ENCODE measurements around the gene TMEM255B. TPM values are rescaled to one million over a fixed set of nuclear protein-coding genes. Genes with fewer than 3 reads are reported as not detected.

The TMEM255B gene
- total RNA-seq, 1 donor, result 0.43 TPM

DNA sequence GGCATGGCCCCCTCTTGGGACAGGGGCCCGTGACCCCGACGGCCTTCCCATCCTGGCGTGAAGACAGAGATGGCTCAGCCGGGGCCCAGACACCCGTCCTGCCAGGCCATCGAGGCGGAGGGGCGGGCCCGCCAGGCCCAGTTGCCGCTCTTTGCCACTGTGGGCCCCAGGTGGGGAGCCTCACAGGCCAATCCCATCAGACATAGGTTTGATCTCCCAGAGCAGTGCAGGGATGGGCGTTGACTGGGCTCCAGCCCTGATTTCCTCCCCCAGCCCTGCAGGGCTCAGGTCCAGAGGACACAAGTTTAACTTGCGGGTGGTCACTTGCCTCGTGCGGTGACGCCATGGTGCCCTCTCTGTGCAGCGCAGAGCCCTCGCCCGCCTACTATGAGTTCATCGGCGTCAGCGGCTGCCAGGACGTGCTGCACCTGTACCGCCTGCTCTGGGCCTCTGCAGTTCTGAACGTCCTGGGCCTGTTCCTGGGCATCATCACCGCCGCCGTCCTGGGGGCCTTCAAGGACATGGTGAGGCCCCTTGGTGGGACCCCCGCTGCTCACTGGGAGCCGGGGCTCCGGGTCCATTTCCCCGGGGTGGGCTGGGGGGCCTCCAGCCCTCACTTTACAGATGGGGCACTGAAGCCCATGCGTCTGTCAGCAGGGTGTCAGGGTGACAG lies 42.4 kb downstream of the TMEM255B start:
- DNase-seq (ENCODE audit: low read depth), result no peak
- no peak for TF ChIP-seq CTCF (IDR thresholded peaks at IDR 0.05; ENCODE audit: insufficient read depth, low read depth, low read length)
- no peak overlapping the region for H3K4me3 ChIP-seq (ENCODE audit: low read depth, low read length)

DNA sequence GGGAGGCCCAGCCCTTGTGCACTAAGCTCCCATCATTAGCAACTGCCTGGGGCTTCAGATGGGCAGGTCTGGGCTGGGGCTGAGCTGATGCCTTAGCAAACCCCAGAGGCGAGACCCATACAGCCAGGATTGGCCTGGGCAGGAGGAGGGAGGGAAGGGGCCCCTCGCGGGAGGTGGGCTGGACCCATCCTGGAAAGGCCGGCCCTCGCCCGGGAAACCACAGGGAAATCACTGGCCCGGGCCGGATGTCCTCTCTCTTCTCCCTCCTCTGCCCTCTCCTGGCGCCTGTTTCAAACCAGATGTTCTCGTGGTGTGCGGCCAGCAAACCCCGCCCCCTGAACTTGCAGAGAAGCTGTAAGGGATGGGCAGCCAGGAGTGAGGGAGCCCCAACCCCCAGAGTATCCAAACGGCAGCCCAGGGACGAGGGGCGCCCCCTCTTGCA lies 43.1 kb downstream of the TMEM255B start:
- no peak overlapping the region for H3K4me3 ChIP-seq (ENCODE audit: low read depth, low read length)
- peak; percentile 74 for DNase-seq (ENCODE audit: low read depth)
- peak; percentile 15 for TF ChIP-seq CTCF (IDR thresholded peaks at IDR 0.05; ENCODE audit: insufficient read depth, low read depth, low read length)

GRCh38 chr13:113802761-113803160 lies 43.7 kb downstream of the TMEM255B start:
- no peak for TF ChIP-seq CTCF (IDR thresholded peaks at IDR 0.05; ENCODE audit: insufficient read depth, low read depth, low read length)
- DNase-seq (ENCODE audit: low read depth), result no peak
- no peak overlapping the region for H3K4me3 ChIP-seq (ENCODE audit: low read depth, low read length)

DNA sequence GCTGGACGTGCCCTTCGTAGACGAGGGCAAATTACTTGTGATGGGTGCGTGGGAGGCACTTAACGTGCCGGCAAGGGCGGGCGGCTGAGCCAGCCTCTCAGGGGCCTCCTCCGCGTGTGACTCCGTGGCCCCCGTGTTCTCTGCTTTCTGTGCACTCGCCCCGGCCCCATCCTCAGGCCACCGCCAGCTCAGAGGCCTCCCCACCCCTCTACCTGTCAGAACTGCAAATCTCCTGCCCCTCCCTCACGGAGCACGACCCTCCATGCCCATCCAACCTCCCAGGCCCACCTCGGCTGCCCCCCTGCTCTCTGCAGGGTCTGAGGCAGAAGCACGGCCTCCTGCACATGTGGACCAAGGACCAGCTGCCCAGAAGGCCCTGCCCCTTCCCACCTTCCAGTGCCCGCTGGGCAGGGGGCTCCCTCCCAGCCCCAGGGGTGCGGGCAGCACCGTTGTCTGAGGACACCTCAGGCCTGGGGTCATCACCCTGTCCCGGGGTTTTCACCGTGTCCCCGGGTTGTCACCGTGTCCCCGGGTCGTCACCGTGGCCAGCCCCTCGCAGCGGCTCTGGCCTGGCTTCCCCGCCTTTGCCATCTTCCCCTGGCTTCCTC lies 44.5 kb downstream of the TMEM255B start:
- TF ChIP-seq CTCF (IDR thresholded peaks at IDR 0.05; ENCODE audit: insufficient read depth, low read depth, low read length), result no peak
- no peak overlapping the region for H3K4me3 ChIP-seq (ENCODE audit: low read depth, low read length)
- DNase-seq (ENCODE audit: low read depth), result no peak

GRCh38 chr13:113804017-113804702 lies 45.1 kb downstream of the TMEM255B start:
- H3K4me3 ChIP-seq (ENCODE audit: low read depth, low read length), result no peak overlapping the region
- DNase-seq (ENCODE audit: low read depth), result no peak
- no peak for TF ChIP-seq CTCF (IDR thresholded peaks at IDR 0.05; ENCODE audit: insufficient read depth, low read depth, low read length)

DNA sequence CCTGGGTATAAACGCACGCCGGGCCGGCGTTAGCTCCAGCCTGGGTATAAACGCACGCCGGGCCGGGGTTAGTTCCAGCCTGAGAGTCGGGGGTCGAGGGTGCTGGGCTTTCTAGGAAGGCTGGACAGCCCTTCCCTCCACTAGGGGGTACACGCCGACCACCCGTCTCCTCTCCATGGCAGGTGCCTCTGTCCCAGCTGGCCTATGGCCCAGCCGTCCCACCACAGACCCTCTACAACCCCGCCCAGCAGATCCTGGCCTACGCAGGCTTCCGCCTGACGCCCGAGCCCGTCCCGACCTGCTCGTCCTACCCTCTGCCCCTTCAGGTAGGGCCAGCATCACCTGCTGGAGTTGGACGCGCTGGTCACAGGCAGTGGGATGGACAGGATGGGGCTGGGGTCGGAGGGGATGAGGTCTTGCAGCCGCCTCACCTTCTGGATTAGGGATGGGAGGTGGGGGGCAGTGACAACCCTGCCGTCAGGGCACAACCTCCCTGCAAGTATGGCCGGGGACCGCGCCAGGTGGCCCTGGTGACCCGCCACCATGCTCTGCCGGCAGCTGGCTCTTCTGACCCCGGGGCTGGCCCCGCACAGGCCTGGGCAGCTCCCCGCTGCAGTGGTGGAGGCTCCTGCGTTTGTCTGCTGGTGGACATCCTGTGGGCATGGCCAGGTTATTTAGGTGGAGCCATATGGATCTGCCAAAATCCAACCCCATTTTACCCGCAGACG lies 45.8 kb downstream of the TMEM255B start:
- no peak overlapping the region for H3K4me3 ChIP-seq (ENCODE audit: low read depth, low read length)
- no peak for TF ChIP-seq CTCF (IDR thresholded peaks at IDR 0.05; ENCODE audit: insufficient read depth, low read depth, low read length)
- no peak for DNase-seq (ENCODE audit: low read depth)

Measured in fibroblast of villous mesenchyme (primary cell).